Fibroblast of lung (primary cell): ENCODE measurements around the gene SCUBE1. TPM values are rescaled to one million over a fixed set of nuclear protein-coding genes. Genes with fewer than 3 reads are reported as not detected.

Experiments
- DNase-seq, 2 donors: peaks; one replicate each; pipeline versions ENCODE4 v3.0.0 to v3.0.0-alpha.2; 2010; ENCODE audit warnings: low read depth in 2 of 2
- H2AFZ ChIP-seq: 2 replicates; pipeline ENCODE4 v1.5.1; 2012; ENCODE audit warnings: low read length, control low read depth, inconsistent platforms
- H3K27ac ChIP-seq: 2 replicates; pipeline ENCODE4 v1.5.1; 2011; ENCODE audit warnings: low read length, control low read depth; ENCODE audit not compliant: insufficient read depth
- H3K27me3 ChIP-seq: 2 replicates; pipeline ENCODE4 v1.5.1; 2011; ENCODE audit warnings: mild to moderate bottlenecking, low read length; ENCODE audit not compliant: control insufficient read depth, insufficient read depth
- H3K36me3 ChIP-seq: 2 replicates; pipeline ENCODE4 v1.5.1; 2011; ENCODE audit warnings: low read length; ENCODE audit not compliant: control insufficient read depth, insufficient read depth
- H3K4me1 ChIP-seq: 2 replicates; pipeline ENCODE4 v1.5.1; 2011; ENCODE audit warnings: low read length; ENCODE audit not compliant: control insufficient read depth, insufficient read depth; ENCODE audit errors: extremely low read depth
- H3K4me2 ChIP-seq: 2 replicates; pipeline ENCODE4 v1.5.1; 2011; ENCODE audit warnings: low read length, control low read depth; ENCODE audit not compliant: insufficient read depth; ENCODE audit errors: extremely low read depth
- H3K4me3 ChIP-seq, 4 experiments: fragments of 200-600 bp in 1 of 4; sonication (generic) in 1 of 4; replicated peaks in 1 of 4; 2 replicates each; pipeline ENCODE4 v1.5.1; 2011 to 2016; ENCODE audit warnings: low read length in 4 of 4, low read depth in 3 of 4, mild to moderate bottlenecking in 3 of 4, control low read depth in 2 of 4, inconsistent platforms in 1 of 4, mixed read lengths in 1 of 4; ENCODE audit not compliant: insufficient read depth in 1 of 4; ENCODE audit errors: control extremely low read depth in 1 of 4
- H3K79me2 ChIP-seq: 2 replicates; pipeline ENCODE4 v1.5.1; 2012; ENCODE audit warnings: mild to moderate bottlenecking, low read length, inconsistent platforms; ENCODE audit not compliant: control insufficient read depth, insufficient read depth
- H3K9ac ChIP-seq: 2 replicates; pipeline ENCODE4 v1.5.1; 2011; ENCODE audit warnings: mild to moderate bottlenecking, low read length, control low read depth; ENCODE audit not compliant: insufficient read depth
- H3K9me3 ChIP-seq: 2 replicates; pipeline ENCODE4 v1.5.1; 2012; ENCODE audit warnings: low read depth, low read length; ENCODE audit not compliant: control insufficient read depth, insufficient read depth
- H4K20me1 ChIP-seq: 2 replicates; pipeline ENCODE4 v1.5.1; 2011; ENCODE audit warnings: low read length; ENCODE audit not compliant: control insufficient read depth, insufficient read depth; ENCODE audit errors: extremely low read depth
- EZH2 ChIP-seq: IDR thresholded peaks from 2 replicates; pipeline ENCODE4 v1.5.1; 2012; ENCODE audit warnings: low read length, control low read depth, mild to moderate bottlenecking; ENCODE audit errors: missing control alignments
- polyA plus RNA-seq, 2 donors: library from polyadenylated mRNA; depleted of rRNA in 1 of 2; stranded (reverse) in 1 of 2; unstranded in 1 of 2; fragments of >200 nt; gene quantifications; 2 replicates each; pipeline ENCODE4 v1.2.1, GENCODE V29; 2011 to 2012; ENCODE audit warnings: missing spikeins in 1 of 2
- total RNA-seq: library from RNA; depleted of rRNA; stranded (reverse); fragments of >200 nt; gene quantifications from 2 replicates; pipeline ENCODE4 v1.2.1, GENCODE V29; 2014
- TF ChIP-seq, protein P1 (sequence below), 2 donors: IDR thresholded peaks in 1 of 2; conservative IDR thresholded peaks in 1 of 2; 1 replicate in 1 of 2; 2 replicates in 1 of 2; pipeline ENCODE4 v1.5.1; 2011 to 2012; ENCODE audit warnings: low read length in 2 of 2, control low read depth in 1 of 2, inconsistent platforms in 1 of 2, low read depth in 1 of 2, mild to moderate bottlenecking in 1 of 2

Gene SCUBE1
- total and polyA plus RNA-seq, 2 donors (not counting 1 experiment from before 2014, with no cell fraction given): 0.17 TPM; not detected in 1

DNA sequence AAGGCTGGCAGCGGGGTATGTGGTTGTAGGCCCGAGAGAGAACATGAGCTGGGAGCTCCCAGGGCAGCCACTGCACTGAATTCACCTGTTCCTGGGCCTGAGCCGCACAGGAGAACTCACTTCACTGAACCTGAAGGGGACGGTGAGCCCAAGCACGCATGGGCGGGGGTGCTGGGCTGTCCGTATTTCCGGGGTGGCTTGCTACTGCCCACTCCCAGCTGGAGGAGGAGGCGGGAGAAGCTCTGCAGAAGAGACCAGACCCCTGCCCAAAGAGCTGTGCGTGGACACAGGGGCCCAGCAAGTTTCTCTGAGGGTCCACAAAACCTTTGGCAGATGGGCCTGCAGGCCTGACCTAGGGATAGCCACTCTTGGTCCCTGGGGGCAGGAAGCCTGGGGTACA lies 161.1 kb downstream of the SCUBE1 start:
- H3K4me2 ChIP-seq: no peak overlapping the region
- no peak for TF ChIP-seq EZH2
- TF ChIP-seq, protein P1, sequence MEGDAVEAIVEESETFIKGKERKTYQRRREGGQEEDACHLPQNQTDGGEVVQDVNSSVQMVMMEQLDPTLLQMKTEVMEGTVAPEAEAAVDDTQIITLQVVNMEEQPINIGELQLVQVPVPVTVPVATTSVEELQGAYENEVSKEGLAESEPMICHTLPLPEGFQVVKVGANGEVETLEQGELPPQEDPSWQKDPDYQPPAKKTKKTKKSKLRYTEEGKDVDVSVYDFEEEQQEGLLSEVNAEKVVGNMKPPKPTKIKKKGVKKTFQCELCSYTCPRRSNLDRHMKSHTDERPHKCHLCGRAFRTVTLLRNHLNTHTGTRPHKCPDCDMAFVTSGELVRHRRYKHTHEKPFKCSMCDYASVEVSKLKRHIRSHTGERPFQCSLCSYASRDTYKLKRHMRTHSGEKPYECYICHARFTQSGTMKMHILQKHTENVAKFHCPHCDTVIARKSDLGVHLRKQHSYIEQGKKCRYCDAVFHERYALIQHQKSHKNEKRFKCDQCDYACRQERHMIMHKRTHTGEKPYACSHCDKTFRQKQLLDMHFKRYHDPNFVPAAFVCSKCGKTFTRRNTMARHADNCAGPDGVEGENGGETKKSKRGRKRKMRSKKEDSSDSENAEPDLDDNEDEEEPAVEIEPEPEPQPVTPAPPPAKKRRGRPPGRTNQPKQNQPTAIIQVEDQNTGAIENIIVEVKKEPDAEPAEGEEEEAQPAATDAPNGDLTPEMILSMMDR (conservative IDR thresholded peaks at IDR 0.05 in 1 of 2, IDR thresholded peaks at IDR 0.05 in 1 of 2; ENCODE audit: low read depth in 1 of 2, low read length in 2 of 2): no peak
- H3K4me1 ChIP-seq: peaks cover 5% of the 10 kb centered on the region
- H4K20me1 ChIP-seq: no peaks in the 10 kb centered on the region
- H3K4me3 ChIP-seq: no peak overlapping the region
- H2AFZ ChIP-seq: no peak overlapping the region
- peaks cover 19% of the 10 kb centered on the region for H3K36me3 ChIP-seq
- no peak for DNase-seq
- no peak overlapping the region for H3K9ac ChIP-seq
- H3K9me3 ChIP-seq: no peaks in the 10 kb centered on the region
- no peaks in the 10 kb centered on the region for H3K27me3 ChIP-seq
- no peak overlapping the region for H3K27ac ChIP-seq
- peaks cover 6% of the 10 kb centered on the region for H3K79me2 ChIP-seq

DNA sequence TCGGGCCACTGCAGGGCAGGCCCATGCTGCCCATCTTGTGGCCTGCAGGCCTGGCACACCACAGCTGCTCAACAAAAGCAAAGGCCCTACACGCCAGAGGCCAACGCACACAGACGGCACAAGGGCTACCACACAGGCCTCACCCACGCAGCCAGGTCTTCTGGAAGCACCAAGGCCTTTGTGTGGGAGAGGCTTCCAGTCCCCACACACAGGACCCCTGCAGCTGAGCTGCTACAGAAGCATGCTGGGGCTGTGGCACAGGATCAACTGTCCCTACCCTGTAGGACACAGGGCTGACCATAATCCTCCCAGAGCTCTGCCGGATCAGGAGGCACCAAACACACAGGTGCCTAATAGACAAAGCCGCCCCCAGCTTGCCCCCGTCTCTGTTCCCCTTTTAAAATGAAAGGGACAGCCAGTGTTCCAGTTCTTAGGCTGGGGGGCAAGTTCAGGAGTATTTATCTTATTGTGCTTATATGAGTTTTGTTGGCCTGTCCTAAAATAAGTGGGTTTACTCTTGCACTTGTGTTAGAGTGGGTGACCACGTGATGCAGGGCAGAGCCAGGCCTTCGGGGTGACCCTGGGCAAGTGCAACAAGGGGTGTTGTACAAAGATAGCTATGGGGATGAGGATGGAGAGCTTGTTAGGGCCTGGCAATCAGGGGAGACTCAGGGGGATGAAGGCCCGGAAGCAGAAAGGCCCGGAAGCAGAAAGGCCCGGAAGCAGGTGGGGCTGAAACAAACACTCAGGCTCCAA lies 161.7 kb downstream of the SCUBE1 start:
- no peak overlapping the region for H3K27ac ChIP-seq
- no peak for TF ChIP-seq EZH2
- TF ChIP-seq, protein P1 (conservative IDR thresholded peaks at IDR 0.05 in 1 of 2, IDR thresholded peaks at IDR 0.05 in 1 of 2; ENCODE audit: low read depth in 1 of 2, low read length in 2 of 2): no peak
- peaks cover 5% of the 10 kb centered on the region for H3K4me1 ChIP-seq
- H3K27me3 ChIP-seq: no peaks in the 10 kb centered on the region
- peaks cover 19% of the 10 kb centered on the region for H3K36me3 ChIP-seq
- no peak overlapping the region for H2AFZ ChIP-seq
- peaks cover 6% of the 10 kb centered on the region for H3K79me2 ChIP-seq
- no peak overlapping the region for H3K4me3 ChIP-seq
- DNase-seq: no peak
- H3K4me2 ChIP-seq: no peak overlapping the region
- no peak overlapping the region for H3K9ac ChIP-seq
- no peaks in the 10 kb centered on the region for H3K9me3 ChIP-seq
- no peaks in the 10 kb centered on the region for H4K20me1 ChIP-seq

DNA sequence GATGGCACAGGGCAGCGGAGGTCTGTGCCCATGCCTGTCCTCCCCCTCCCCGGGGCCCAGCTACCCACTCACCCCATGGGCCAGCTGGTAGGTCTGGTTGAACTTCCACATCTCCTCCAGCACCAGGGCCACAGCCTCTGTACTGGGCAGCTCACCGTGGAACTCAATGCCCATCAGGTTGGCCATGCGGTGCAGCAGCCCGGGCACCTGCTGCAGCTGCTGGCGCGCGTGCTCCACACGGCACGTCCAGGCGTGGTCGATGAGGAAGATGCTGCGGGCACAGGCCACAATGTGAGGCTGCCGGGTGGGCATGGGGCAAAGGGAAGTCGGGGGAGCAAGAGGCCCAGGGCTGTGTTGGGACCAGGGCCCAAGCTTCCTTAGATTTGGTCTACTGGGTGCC lies 162.5 kb downstream of the SCUBE1 start:
- DNase-seq: no peak
- no peaks in the 10 kb centered on the region for H3K9me3 ChIP-seq
- H3K27ac ChIP-seq: no peak overlapping the region
- peaks cover 19% of the 10 kb centered on the region for H3K36me3 ChIP-seq
- H2AFZ ChIP-seq: no peak overlapping the region
- H3K4me3 ChIP-seq: no peak overlapping the region
- H4K20me1 ChIP-seq: no peaks in the 10 kb centered on the region
- no peak for TF ChIP-seq EZH2
- TF ChIP-seq, protein P1 (conservative IDR thresholded peaks at IDR 0.05 in 1 of 2, IDR thresholded peaks at IDR 0.05 in 1 of 2; ENCODE audit: low read depth in 1 of 2, low read length in 2 of 2): no peak
- H3K4me2 ChIP-seq: no peak overlapping the region
- H3K9ac ChIP-seq: no peak overlapping the region
- peaks cover 4% of the 10 kb centered on the region for H3K4me1 ChIP-seq
- no peaks in the 10 kb centered on the region for H3K27me3 ChIP-seq
- peaks cover 5% of the 10 kb centered on the region for H3K79me2 ChIP-seq
